HL-60 (cell line): ENCODE measurements around the gene ZMYND8.

Experiments used
- CTCF ChIP-seq: IDR thresholded peaks from one replicate; pipeline ENCODE4 v1.5.1; 2011; ENCODE audit warnings: low read length, control low read depth, inconsistent platforms; ENCODE audit not compliant: insufficient read depth
- GABPA ChIP-seq: IDR thresholded peaks from 2 replicates; pipeline ENCODE4 v1.6.1; 2012; ENCODE audit warnings: low read depth
- POLR2AphosphoS5 ChIP-seq: IDR thresholded peaks from 2 replicates; pipeline ENCODE4 v1.6.1; 2012; ENCODE audit warnings: low read depth
- SPI1 ChIP-seq: IDR thresholded peaks from 2 replicates; pipeline ENCODE4 v1.6.1; 2012; ENCODE audit warnings: low read depth, mild to moderate bottlenecking, borderline replicate concordance
- TF ChIP-seq, protein P1 (sequence below): IDR thresholded peaks from 2 replicates; pipeline ENCODE4 v1.6.1; 2012; ENCODE audit warnings: low read depth; ENCODE audit not compliant: insufficient replicate concordance

DNA sequence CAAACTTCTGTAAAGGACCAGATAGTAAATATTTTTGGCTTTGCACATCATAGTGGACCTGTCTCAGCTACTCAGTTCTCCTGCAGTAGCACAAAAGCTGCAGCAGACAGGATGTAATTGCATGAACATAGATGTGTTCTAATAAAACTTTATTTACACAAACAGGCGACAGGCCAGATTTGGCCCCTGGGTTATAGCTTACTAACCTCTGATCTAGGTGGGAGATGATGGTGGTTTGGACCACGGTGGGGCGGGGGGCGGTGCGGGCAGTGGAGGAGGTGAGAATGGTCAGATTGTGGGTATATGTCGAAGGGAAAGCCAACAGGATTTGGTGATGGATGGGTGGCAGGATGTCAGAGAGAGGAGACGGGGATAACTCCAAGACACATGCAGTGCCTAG is 196.3 kb downstream of the ZMYND8 start:
- TF ChIP-seq GABPA = no peak
- TF ChIP-seq CTCF = no peak
- TF ChIP-seq, protein P1, sequence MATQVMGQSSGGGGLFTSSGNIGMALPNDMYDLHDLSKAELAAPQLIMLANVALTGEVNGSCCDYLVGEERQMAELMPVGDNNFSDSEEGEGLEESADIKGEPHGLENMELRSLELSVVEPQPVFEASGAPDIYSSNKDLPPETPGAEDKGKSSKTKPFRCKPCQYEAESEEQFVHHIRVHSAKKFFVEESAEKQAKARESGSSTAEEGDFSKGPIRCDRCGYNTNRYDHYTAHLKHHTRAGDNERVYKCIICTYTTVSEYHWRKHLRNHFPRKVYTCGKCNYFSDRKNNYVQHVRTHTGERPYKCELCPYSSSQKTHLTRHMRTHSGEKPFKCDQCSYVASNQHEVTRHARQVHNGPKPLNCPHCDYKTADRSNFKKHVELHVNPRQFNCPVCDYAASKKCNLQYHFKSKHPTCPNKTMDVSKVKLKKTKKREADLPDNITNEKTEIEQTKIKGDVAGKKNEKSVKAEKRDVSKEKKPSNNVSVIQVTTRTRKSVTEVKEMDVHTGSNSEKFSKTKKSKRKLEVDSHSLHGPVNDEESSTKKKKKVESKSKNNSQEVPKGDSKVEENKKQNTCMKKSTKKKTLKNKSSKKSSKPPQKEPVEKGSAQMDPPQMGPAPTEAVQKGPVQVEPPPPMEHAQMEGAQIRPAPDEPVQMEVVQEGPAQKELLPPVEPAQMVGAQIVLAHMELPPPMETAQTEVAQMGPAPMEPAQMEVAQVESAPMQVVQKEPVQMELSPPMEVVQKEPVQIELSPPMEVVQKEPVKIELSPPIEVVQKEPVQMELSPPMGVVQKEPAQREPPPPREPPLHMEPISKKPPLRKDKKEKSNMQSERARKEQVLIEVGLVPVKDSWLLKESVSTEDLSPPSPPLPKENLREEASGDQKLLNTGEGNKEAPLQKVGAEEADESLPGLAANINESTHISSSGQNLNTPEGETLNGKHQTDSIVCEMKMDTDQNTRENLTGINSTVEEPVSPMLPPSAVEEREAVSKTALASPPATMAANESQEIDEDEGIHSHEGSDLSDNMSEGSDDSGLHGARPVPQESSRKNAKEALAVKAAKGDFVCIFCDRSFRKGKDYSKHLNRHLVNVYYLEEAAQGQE = no peak
- no peak for TF ChIP-seq POLR2AphosphoS5
- TF ChIP-seq SPI1 = no peak
